IPS-18c (cell line): ENCODE results near the gene HLA-DQB1.
"Not testable (repeated sequence)": the region's sequence is repeated elsewhere in the genome, so short reads cannot be mapped to it uniquely, and the experiment has no call there.

Source experiments
- H3K4me3 ChIP-seq: 2 replicates; pipeline ENCODE4 v1.7.0; 2013; ENCODE audit warnings: low read depth, mild to moderate bottlenecking, low read length, moderate library complexity; ENCODE audit not compliant: insufficient read depth
- H3K9me3 ChIP-seq: one replicate; pipeline ENCODE4 v1.6.1; 2013; ENCODE audit warnings: mild to moderate bottlenecking, low read length, moderate library complexity; ENCODE audit not compliant: control insufficient read depth, insufficient read depth

Gene HLA-DQB1

DNA sequence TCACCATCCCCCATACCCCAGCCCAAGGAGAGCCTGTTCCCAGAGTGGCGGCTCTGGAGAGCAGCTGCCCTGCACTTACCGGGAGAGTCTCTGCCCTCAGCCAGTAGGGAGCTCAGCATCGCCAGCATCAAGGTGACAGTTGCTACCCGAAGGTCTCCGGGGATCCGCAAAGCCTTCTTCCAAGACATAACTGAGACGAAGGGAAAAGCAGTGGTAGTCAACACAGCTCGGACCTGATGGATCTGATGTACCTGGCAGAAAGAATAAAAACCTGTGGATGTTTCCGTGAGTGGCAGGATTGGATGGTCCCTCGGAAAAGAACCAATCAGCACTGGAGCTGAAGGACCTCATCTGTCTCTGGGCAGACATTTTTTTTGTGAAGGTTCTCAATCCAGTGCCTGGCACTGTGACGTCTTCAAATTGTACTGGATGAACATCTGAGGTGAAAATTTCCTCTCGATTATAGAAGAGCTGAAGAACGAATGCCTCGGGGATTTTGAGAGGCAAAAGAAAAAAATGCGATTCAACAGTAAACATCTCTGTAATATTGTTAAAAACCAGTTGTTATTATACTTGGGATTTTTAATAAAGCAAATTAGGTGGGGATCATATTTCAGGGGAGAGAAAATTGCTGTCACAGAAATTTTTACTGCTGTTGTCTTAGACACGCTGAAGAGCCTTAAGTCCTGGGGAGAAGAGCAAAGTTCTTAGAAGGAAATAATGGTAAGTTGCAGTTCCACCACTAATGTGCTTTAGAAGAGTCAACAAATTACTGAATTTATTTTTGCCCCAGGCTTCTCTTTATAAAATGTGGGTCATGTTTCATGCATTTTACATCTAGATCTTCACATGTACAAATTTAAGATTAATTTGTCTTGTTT lies at the start of gene HLA-DQB1:
Gene HLA-DQB1 (minus strand): TSS at position 238 of the 881 bp plus-strand sequence. CDS start 50 bp downstream, at position 188.
- H3K4me3 ChIP-seq: no peak within 1 kb of the TSS

GRCh38 chr6:32713241-32713640 lies 46.8 kb upstream of the HLA-DQB1 start:
- H3K4me3 ChIP-seq: no peak overlapping the region
- H3K9me3 ChIP-seq: no peaks in the 10 kb centered on the region

More for the DNA sequence above, at the start of gene HLA-DQB1:
- H3K9me3 ChIP-seq: no peaks in the 10 kb centered on the region

- H3K4me3 ChIP-seq: no peak overlapping the region
- H3K9me3 ChIP-seq: no peaks in the 10 kb centered on the region
Measured at GRCh38 chr6:32709625-32710024, 43.2 kb upstream of the HLA-DQB1 start.

- not testable (repeated sequence) for H3K9me3 ChIP-seq, H3K4me3 ChIP-seq
Measured at GRCh38 chr6:32705164-32705563, 38.7 kb upstream of the HLA-DQB1 start.

DNA sequence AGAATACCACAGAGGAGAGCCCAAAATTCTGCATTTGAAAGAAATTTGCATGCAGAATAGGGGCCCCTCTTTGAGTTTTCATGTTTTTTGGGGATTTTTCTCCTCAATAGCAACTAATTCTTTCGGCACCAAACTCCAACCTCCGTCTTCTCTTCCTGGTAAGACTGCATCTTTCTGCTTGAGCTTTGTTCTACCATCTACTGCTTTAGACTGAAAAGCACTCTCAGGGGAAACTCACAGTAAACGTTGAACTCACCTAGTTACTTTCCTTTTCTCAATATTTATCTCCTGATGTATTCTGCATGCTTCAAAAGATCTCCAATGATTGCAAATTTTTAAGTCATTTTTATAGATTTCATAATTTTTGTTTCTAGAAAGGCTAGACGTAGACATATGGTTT lies 36.9 kb upstream of the HLA-DQB1 start:
- H3K4me3 ChIP-seq: no peak overlapping the region
- H3K9me3 ChIP-seq: no peaks in the 10 kb centered on the region

- Histone ChIP-seq H3K9me3 (no peaks in the 10 kb centered on the region), H3K4me3 (no peak overlapping the region)
Measured at GRCh38 chr6:32700391-32701040, 34.1 kb upstream of the HLA-DQB1 start.

DNA sequence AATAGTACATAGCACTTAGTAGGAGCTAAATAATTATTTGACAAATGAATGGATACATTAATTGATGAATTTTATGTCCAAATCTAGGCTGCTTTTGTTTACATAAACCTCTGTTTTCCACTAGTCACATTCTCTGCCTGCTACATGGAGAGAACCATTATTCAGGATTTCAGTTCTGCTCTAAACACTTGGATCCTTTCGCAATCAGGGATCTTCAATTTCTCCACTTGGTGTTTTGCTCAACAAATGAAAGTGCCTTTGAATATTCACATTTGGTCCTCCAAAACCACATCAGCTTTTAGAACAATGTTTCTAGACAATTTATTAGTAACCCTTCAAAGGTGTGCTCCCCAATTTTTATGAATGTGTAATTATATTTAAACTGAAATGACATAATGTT lies 30.6 kb upstream of the HLA-DQB1 start:
- no peaks in the 10 kb centered on the region for H3K9me3 ChIP-seq
- no peak overlapping the region for H3K4me3 ChIP-seq

DNA sequence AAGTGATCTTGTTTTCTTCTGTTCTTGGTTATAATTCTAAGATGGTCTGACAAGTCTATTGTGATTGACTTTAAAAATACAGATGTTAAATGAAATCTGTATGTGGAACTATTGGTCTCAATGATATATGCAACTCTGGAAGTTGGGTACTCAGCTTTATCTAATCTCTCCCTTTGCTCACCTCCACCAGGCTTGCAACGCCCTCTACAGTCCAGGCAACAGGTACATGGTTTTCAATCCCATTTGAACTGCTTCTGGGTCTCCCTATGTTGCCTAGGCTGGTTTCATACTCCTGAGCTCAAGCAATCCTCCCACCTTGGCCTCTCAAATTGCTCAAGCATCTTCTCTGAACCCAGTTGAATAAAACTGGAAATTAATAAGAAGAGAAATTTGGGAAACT lies 25.6 kb upstream of the HLA-DQB1 start:
- H3K9me3 ChIP-seq: no peaks in the 10 kb centered on the region
- no peak overlapping the region for H3K4me3 ChIP-seq

- H3K4me3 ChIP-seq: no peak overlapping the region
- no peaks in the 10 kb centered on the region for H3K9me3 ChIP-seq
Measured at GRCh38 chr6:32689531-32690501, 23.4 kb upstream of the HLA-DQB1 start.

DNA sequence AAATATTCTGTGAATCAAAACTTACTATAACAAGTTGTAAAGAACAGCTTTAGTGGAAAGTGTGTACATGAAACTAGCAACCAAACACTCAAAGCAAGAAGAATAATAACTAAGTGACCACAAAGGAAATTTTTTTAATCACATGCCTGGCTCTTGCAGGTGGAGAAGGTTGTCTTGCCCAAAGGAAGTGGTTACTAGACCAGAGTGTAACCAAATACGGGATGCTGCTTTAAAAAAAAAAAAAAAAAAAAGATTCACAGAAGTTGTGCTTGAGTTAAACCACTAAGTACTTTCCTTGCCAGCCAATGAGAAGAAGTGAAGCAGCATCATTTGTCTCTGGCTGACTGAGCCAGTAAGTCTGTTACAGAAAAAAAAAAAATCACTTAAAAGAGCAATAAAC lies 19.1 kb upstream of the HLA-DQB1 start:
- no peaks in the 10 kb centered on the region for H3K9me3 ChIP-seq
- no peak overlapping the region for H3K4me3 ChIP-seq

GRCh38 chr6:32684246-32684645 lies 17.8 kb upstream of the HLA-DQB1 start:
- H3K4me3 ChIP-seq: no peak overlapping the region
- H3K9me3 ChIP-seq: no peaks in the 10 kb centered on the region

GRCh38 chr6:32680055-32680454 lies 13.6 kb upstream of the HLA-DQB1 start:
- Histone ChIP-seq H3K9me3 (no peaks in the 10 kb centered on the region), H3K4me3 (no peak overlapping the region)

DNA sequence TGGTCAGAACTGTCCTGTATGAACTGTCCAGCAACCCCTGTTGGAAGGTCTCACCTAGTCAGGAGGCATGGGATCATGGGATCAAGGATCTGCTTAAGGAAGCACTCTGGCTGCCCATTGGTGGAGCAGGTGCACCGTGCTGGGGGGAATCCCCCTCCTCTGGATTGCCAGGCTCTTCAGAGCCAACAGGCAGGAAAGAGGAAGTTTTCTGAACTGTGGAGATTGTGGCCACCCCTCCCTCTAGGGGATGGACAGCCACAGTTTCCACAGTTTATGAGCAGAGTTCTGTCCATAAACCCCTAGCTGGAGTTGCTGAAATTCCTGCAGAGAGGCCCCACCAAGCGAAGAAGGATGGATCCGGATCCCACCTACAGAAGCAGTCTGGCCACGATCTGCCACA lies 13.0 kb upstream of the HLA-DQB1 start:
- no peaks in the 10 kb centered on the region for H3K9me3 ChIP-seq
- no peak overlapping the region for H3K4me3 ChIP-seq

- not testable (repeated sequence) for H3K4me3 ChIP-seq, H3K9me3 ChIP-seq
Measured at GRCh38 chr6:32674123-32674522, 7.7 kb upstream of the HLA-DQB1 start.

- not testable (repeated sequence) for H3K4me3 ChIP-seq, H3K9me3 ChIP-seq
Measured at GRCh38 chr6:32671908-32672307, 5.5 kb upstream of the HLA-DQB1 start.

GRCh38 chr6:32669893-32670292 lies 3.4 kb upstream of the HLA-DQB1 start:
- Histone ChIP-seq H3K4me3 (no peak overlapping the region), H3K9me3 (no peaks in the 10 kb centered on the region)

GRCh38 chr6:32669240-32669639 lies 2.8 kb upstream of the HLA-DQB1 start:
- Histone ChIP-seq H3K9me3 (no peaks in the 10 kb centered on the region), H3K4me3 (no peak overlapping the region)
